ENCODE measurements around the gene ZBTB46.

DNA sequence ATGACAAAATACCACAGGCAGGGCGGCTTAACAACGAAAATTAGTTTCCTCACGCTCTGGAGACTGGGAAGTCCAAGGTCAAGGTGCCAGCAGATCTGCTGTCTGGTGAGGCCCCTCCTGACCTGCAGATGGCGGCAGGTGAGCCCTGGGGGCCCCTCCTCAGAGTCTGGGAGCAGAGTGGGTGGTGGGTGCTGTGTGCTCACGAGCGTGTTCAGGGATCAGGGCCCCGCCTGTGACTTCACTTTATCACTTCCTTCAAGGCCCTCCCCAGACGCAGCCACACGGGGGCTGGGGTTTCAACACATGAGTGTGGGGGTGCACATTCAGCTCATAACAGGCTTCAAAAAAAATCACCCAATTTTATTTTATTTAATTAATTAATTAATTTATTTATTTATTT is 52.2 kb downstream of the ZBTB46 start:
- TF ChIP-seq, protein P1, sequence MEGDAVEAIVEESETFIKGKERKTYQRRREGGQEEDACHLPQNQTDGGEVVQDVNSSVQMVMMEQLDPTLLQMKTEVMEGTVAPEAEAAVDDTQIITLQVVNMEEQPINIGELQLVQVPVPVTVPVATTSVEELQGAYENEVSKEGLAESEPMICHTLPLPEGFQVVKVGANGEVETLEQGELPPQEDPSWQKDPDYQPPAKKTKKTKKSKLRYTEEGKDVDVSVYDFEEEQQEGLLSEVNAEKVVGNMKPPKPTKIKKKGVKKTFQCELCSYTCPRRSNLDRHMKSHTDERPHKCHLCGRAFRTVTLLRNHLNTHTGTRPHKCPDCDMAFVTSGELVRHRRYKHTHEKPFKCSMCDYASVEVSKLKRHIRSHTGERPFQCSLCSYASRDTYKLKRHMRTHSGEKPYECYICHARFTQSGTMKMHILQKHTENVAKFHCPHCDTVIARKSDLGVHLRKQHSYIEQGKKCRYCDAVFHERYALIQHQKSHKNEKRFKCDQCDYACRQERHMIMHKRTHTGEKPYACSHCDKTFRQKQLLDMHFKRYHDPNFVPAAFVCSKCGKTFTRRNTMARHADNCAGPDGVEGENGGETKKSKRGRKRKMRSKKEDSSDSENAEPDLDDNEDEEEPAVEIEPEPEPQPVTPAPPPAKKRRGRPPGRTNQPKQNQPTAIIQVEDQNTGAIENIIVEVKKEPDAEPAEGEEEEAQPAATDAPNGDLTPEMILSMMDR (IDR thresholded peaks at IDR 0.05) = no peak
- TF ChIP-seq POLR2A (IDR thresholded peaks at IDR 0.05) (no peak), POLR2AphosphoS5 (IDR thresholded peaks at IDR 0.05) (no peak)
